ENCODE results near the gene ATP8A1.

ATP8A1 gene

GRCh38 chr4:42425146-42426065 is 231.5 kb downstream of the ATP8A1 start:
- H3K4me3 ChIP-seq (ENCODE audit: low read depth, low read length), result no peak overlapping the region
- no peak for DNase-seq (ENCODE audit: low read depth)
- TF ChIP-seq, protein P1, sequence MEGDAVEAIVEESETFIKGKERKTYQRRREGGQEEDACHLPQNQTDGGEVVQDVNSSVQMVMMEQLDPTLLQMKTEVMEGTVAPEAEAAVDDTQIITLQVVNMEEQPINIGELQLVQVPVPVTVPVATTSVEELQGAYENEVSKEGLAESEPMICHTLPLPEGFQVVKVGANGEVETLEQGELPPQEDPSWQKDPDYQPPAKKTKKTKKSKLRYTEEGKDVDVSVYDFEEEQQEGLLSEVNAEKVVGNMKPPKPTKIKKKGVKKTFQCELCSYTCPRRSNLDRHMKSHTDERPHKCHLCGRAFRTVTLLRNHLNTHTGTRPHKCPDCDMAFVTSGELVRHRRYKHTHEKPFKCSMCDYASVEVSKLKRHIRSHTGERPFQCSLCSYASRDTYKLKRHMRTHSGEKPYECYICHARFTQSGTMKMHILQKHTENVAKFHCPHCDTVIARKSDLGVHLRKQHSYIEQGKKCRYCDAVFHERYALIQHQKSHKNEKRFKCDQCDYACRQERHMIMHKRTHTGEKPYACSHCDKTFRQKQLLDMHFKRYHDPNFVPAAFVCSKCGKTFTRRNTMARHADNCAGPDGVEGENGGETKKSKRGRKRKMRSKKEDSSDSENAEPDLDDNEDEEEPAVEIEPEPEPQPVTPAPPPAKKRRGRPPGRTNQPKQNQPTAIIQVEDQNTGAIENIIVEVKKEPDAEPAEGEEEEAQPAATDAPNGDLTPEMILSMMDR (IDR thresholded peaks at IDR 0.05; ENCODE audit: low read depth, low read length, missing control alignments), result no peak

GRCh38 chr4:42420140-42420539 is 236.8 kb downstream of the ATP8A1 start:
- H3K4me3 ChIP-seq (ENCODE audit: low read depth, low read length), result no peak overlapping the region
- DNase-seq (ENCODE audit: low read depth), result no peak
- TF ChIP-seq, protein P1 (IDR thresholded peaks at IDR 0.05; ENCODE audit: low read depth, low read length, missing control alignments), result no peak

DNA sequence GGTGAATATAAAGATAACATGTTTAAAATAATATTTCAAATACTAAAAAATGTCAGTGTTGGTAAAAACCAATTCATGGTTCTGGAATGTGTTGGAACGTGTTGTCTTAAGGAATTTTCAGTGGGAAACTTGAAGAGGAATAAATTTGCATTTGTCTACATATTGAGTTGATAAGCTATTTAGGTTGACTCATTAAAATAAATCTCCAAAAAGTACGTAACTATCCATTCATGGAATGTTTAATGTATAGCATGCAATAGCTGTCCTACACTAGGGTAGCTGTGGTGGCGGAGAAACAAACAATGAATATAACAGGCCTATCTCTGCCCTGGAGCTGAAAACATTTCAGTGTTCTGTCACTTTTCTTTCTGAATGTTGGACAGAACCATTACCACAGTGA is 239.4 kb downstream of the ATP8A1 start:
- no peak overlapping the region for H3K4me3 ChIP-seq (ENCODE audit: low read depth, low read length)
- TF ChIP-seq, protein P1 (IDR thresholded peaks at IDR 0.05; ENCODE audit: low read depth, low read length, missing control alignments), result no peak
- no peak for DNase-seq (ENCODE audit: low read depth)

- H3K4me3 ChIP-seq (ENCODE audit: low read depth, low read length), result no peak overlapping the region
- no peak for DNase-seq (ENCODE audit: low read depth)
- TF ChIP-seq, protein P1 (IDR thresholded peaks at IDR 0.05; ENCODE audit: low read depth, low read length, missing control alignments), result no peak
These were observed 240.9 kb downstream of the ATP8A1 start for GRCh38 chr4:42416017-42416416.

- TF ChIP-seq, protein P1 (IDR thresholded peaks at IDR 0.05; ENCODE audit: low read depth, low read length, missing control alignments), result no peak
- no peak for DNase-seq (ENCODE audit: low read depth)
- H3K4me3 ChIP-seq (ENCODE audit: low read depth, low read length), result no peak overlapping the region
These were observed 241.6 kb downstream of the ATP8A1 start for GRCh38 chr4:42415281-42415680.

DNA sequence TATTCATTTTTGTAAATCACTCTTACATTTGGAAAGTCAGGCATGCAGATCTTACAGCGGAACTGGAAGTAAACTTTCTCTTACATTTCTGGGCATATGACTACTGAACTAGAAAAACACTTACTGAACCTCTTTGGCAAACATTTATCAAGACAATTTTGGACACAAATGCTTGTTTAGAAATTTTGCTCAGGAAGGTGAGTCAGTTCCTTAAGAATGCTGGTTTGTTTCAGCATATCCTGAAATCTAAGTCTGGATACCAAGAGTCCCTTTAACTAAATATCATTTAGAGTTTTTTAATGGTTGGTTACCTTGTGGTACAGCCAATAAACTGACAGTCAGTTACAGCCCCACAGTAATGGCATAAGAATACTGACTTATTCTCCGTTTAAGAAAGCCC is 244.7 kb downstream of the ATP8A1 start:
- no peak for DNase-seq (ENCODE audit: low read depth)
- TF ChIP-seq, protein P1 (IDR thresholded peaks at IDR 0.05; ENCODE audit: low read depth, low read length, missing control alignments), result no peak
- H3K4me3 ChIP-seq (ENCODE audit: low read depth, low read length), result no peak overlapping the region

- no peak for DNase-seq (ENCODE audit: low read depth)
- no peak overlapping the region for H3K4me3 ChIP-seq (ENCODE audit: low read depth, low read length)
- TF ChIP-seq, protein P1 (IDR thresholded peaks at IDR 0.05; ENCODE audit: low read depth, low read length, missing control alignments), result no peak
These were observed 245.1 kb downstream of the ATP8A1 start for GRCh38 chr4:42411803-42412202.

Data from GM12864 (cell line).